Measurements from ENCODE around the gene FSHR. TPM values are rescaled to one million over a fixed set of nuclear protein-coding genes. Genes with fewer than 3 reads are reported as not detected.

Gene FSHR
- total and polyA plus RNA-seq, 2 of the 8 experiments (the other 6 are each of a cell fraction or from before 2014, with no cell fraction given) = not detected

GRCh38 chr2:49129034-49129433 lies 25.3 kb downstream of the FSHR start (continued):
- no peak for TF ChIP-seq CHD7 (IDR thresholded peaks at IDR 0.05; ENCODE audit: insufficient replicate concordance, low read length)
- no peak for TF ChIP-seq RXRA (IDR thresholded peaks at IDR 0.05; ENCODE audit: insufficient read depth, low read depth, low read length)
- TF ChIP-seq MAFK (IDR thresholded peaks at IDR 0.05; ENCODE audit: low read depth, low read length) = no peak
- TF ChIP-seq TCF12 (IDR thresholded peaks at IDR 0.05; ENCODE audit: low read depth, low read length) = no peak
- TF ChIP-seq TEAD4 (IDR thresholded peaks at IDR 0.05; ENCODE audit: low read depth, low read length) = no peak
- TF ChIP-seq CHD1 (IDR thresholded peaks at IDR 0.05; ENCODE audit: low read depth, low read length) = no peak
- TF ChIP-seq BCL11A (IDR thresholded peaks at IDR 0.05; ENCODE audit: low read depth in 2 of 2, low read length in 2 of 2) = no peak
- no peak for TF ChIP-seq JUND (IDR thresholded peaks at IDR 0.05; ENCODE audit: low read length)
- TF ChIP-seq GABPA (IDR thresholded peaks at IDR 0.05; ENCODE audit: borderline replicate concordance, insufficient read depth, low read length) = no peak
- no peak for TF ChIP-seq ASH2L (IDR thresholded peaks at IDR 0.05; ENCODE audit: low read length)
